Cerebellar nuclear complex (tissue), 1 donor: ENCODE measurements around the gene TRIM65.

Experiments
- DNase-seq, 2 experiments: peaks; one replicate each; lab custom pipeline; 2025; lab: John Stamatoyannopoulos, UW

TRIM65 gene

GRCh38 chr17:75917917-75918445 is 21.2 kb upstream of the TRIM65 start:
- DNase-seq, result no peak

GRCh38 chr17:75917141-75917916 is 20.6 kb upstream of the TRIM65 start:
- no peak for DNase-seq

GRCh38 chr17:75915268-75915667 is 18.5 kb upstream of the TRIM65 start:
- DNase-seq, result no peak

- DNase-seq, result no peak
Observed at GRCh38 chr17:75914643-75915267, 18.0 kb upstream of the TRIM65 start.

- DNase-seq, result no peak
Observed at GRCh38 chr17:75913537-75914210, 16.9 kb upstream of the TRIM65 start.

- DNase-seq, result no peak
Observed at GRCh38 chr17:75910699-75911098, 13.9 kb upstream of the TRIM65 start.

- DNase-seq, result no peak
Observed at GRCh38 chr17:75909812-75910274, 13.1 kb upstream of the TRIM65 start.

- no peak for DNase-seq
Observed at GRCh38 chr17:75909051-75909811, 12.5 kb upstream of the TRIM65 start.

- DNase-seq, result no peak
Observed at GRCh38 chr17:75908201-75908600, 11.4 kb upstream of the TRIM65 start.

GRCh38 chr17:75906143-75906884 is 9.6 kb upstream of the TRIM65 start:
- no peak for DNase-seq

- peak; percentile 49 to 80 for DNase-seq
Observed at GRCh38 chr17:75904749-75905521, 8.2 kb upstream of the TRIM65 start, which contains the start of gene MRPL38. Gene MRPL38 (minus strand): TSS chr17:75904884. CDS start chr17:75904875, 9 bp downstream.

GRCh38 chr17:75902406-75902805 is 5.7 kb upstream of the TRIM65 start:
- DNase-seq, result no peak

GRCh38 chr17:75901727-75902126 is 5.0 kb upstream of the TRIM65 start:
- DNase-seq, result no peak

GRCh38 chr17:75900691-75901533 is 4.2 kb upstream of the TRIM65 start:
- DNase-seq, result no peak

GRCh38 chr17:75899767-75900468 is 3.2 kb upstream of the TRIM65 start:
- no peak for DNase-seq

GRCh38 chr17:75899353-75899752 is 2.6 kb upstream of the TRIM65 start:
- DNase-seq, result no peak

GRCh38 chr17:75898791-75899190 is 2.0 kb upstream of the TRIM65 start:
- DNase-seq, result no peak

- no peak for DNase-seq
Observed at GRCh38 chr17:75898065-75898464, 1.3 kb upstream of the TRIM65 start.
